HG02571 (cell line): ENCODE results near the gene BHLHE40.

Experiments used
- ATAC-seq: cut with Tn5 transposase; IDR thresholded peaks from one replicate; pipeline ENCODE4 v1.9.1; 2021; ENCODE audit warnings: mild to moderate bottlenecking, moderate library complexity; ENCODE audit not compliant: unreplicated experiment

BHLHE40 gene

DNA sequence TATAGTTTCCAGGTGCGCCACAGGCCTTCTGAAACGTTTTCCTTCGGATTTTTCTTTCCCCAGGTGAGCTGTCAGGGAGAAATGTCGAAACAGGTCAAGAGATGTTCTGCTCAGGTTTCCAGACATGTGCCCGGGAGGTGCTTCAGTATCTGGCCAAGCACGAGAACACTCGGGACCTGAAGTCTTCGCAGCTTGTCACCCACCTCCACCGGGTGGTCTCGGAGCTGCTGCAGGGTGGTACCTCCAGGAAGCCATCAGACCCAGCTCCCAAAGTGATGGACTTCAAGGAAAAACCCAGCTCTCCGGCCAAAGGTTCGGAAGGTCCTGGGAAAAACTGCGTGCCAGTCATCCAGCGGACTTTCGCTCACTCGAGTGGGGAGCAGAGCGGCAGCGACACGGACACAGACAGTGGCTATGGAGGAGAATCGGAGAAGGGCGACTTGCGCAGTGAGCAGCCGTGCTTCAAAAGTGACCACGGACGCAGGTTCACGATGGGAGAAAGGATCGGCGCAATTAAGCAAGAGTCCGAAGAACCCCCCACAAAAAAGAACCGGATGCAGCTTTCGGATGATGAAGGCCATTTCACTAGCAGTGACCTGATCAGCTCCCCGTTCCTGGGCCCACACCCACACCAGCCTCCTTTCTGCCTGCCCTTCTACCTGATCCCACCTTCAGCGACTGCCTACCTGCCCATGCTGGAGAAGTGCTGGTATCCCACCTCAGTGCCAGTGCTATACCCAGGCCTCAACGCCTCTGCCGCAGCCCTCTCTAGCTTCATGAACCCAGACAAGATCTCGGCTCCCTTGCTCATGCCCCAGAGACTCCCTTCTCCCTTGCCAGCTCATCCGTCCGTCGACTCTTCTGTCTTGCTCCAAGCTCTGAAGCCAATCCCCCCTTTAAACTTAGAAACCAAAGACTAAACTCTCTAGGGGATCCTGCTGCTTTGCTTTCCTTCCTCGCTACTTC lies 3.8 kb downstream of the BHLHE40 start:
- no peak for ATAC-seq

DNA sequence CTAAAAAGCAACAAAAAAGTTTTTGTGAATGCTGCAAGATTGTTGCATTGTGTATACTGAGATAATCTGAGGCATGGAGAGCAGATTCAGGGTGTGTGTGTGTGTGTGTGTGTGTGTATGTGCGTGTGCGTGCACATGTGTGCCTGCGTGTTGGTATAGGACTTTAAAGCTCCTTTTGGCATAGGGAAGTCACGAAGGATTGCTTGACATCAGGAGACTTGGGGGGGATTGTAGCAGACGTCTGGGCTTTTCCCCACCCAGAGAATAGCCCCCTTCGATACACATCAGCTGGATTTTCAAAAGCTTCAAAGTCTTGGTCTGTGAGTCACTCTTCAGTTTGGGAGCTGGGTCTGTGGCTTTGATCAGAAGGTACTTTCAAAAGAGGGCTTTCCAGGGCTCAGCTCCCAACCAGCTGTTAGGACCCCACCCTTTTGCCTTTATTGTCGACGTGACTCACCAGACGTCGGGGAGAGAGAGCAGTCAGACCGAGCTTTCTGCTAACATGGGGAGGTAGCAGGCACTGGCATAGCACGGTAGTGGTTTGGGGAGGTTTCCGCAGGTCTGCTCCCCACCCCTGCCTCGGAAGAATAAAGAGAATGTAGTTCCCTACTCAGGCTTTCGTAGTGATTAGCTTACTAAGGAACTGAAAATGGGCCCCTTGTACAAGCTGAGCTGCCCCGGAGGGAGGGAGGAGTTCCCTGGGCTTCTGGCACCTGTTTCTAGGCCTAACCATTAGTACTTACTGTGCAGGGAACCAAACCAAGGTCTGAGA lies 4.7 kb downstream of the BHLHE40 start:
- peak; percentile 43 for ATAC-seq

DNA sequence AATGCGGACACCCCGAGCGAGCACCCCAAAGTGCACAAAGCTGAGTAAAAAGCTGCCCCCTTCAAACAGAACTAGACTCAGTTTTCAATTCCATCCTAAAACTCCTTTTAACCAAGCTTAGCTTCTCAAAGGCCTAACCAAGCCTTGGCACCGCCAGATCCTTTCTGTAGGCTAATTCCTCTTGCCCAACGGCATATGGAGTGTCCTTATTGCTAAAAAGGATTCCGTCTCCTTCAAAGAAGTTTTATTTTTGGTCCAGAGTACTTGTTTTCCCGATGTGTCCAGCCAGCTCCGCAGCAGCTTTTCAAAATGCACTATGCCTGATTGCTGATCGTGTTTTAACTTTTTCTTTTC lies 5.3 kb downstream of the BHLHE40 start:
- ATAC-seq, result no peak

DNA sequence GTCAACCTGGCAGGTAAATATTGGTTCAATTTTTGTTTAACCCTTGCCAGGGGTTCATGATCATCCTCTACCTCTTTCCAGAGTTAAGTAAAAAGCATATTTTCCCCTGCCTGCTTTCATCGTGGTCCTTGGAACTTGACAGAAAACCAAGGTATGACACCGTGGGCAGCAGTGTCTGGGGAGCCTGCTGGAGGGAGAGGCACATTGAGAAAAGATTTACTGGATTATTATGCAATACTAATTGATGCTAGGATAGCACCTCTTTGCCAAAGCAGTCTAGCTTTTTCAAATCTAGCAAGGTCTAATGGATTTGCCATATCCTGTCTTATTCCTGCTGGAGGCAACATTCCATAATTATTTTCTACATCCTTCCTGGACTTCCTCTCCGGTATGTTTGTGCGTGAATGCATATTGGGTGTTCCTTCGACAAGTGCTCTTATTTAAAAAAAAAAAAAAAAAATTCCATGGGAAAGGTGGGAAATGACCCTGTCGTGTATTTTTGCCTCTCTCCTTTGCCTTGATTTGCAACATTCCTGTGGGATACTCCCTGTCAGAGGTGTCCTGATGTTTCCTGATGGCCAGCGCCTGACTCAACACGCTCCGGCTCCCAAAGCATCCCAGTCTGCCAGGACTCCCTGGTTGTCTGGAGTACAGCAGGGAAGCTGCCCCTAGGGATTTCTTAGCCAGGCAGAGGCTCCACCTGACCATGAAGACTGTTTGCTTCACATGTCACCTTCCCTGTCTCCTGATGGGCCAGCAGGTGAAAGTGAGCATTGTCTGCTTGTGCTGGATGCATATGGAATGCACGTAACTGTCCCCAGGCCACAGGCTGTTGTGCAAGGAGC lies 6.3 kb downstream of the BHLHE40 start:
- ATAC-seq, result no peak

DNA sequence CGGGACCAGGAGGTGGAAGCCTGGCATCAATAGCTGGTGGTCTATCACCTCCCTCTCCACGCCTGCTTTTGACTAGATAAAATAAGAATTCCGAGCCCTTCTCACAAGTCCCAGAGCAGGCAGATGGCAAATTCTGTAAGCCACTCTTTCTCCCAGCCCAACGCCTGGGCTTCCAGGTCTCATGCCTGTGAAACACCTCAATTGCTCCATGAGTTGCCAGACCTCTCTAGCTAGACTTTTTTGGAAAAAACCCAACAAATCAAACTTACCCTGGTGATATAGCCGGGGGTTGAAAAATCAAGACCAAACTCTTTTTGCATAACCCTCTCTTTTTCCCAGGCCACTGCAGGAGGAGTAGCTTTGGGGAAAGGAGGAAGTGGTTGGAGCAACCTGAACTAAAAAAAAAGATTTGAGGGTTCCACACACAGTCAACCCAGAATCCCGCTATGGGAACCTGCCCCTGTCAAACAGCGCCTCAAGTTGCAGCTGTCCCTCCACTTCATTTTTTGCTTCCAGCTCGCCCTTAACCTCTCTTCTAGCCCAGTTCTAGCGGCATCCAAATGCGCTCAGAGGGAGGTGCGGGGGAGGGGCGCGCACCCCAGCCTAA lies 7.0 kb downstream of the BHLHE40 start:
- peak; percentile 21 for ATAC-seq

DNA sequence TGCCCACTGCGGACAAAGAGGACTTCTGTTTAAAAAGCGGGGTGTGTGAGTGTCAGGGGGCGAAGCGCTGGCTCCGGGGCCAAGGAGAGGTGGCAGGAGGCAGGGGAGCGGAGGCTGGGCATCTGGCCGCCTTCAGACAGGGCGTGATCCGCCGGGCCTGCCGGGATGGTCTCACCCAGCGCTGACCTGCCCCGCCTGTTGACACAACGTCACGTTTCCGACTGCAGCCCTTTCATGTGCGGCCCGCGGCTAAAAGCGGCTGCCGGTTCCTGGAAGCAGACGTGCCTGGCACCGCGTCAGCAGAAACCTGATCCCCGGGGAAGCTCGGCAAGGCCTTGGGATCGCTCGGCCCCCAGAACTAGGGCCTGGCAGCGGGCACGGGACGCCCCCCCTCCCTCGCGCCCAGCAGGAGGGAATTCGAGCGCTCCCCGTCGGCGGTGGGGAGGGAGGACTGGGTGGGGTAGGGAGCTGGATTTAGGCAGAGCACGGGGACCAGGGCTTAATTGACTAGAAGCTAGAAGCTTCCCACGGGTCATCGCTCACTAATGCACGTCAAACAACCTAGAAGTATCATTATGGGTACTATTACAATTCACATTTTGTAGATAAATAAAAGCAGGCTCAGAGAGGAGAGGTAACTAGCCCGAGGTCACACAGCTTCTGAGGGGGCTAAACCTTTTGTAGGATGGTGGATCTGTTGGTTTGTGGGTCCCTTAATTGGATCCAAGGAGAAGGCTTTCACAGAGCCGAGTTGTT lies 7.7 kb downstream of the BHLHE40 start:
- ATAC-seq, result peak; percentile 56

DNA sequence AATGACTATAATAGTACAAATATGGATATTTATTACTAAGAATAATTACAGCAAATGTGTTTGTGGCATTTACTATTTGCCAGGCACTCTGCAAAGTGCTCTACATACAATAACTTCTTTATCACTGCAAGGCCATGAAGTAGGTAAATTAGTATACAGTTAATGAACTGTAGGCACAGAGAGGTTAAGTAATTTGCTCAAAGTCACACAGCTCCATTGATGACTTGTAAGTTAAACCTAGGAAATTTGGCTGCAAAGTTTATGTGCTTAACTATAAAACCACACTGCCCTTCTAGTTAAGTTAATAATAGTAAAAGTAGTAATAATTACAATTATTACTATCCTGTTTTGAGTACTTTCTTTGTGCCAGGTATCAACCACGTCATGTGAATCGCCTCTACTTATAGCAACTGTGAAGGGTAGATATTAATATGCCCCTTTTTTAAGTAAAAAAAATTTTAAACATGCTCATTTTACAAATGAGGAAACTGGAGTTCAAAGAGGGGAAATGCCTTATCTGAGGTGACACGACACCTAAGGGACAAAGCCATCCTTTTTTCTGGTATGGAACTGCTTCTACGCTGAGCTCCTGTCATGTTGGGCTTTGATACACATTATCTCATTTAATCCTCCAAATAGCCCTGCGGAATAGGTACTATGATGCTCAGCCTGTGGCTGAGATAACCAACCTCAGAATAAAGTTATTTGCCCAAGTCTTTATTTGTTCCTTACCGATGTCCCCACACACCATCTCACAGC lies 8.5 kb downstream of the BHLHE40 start:
- ATAC-seq, result no peak

DNA sequence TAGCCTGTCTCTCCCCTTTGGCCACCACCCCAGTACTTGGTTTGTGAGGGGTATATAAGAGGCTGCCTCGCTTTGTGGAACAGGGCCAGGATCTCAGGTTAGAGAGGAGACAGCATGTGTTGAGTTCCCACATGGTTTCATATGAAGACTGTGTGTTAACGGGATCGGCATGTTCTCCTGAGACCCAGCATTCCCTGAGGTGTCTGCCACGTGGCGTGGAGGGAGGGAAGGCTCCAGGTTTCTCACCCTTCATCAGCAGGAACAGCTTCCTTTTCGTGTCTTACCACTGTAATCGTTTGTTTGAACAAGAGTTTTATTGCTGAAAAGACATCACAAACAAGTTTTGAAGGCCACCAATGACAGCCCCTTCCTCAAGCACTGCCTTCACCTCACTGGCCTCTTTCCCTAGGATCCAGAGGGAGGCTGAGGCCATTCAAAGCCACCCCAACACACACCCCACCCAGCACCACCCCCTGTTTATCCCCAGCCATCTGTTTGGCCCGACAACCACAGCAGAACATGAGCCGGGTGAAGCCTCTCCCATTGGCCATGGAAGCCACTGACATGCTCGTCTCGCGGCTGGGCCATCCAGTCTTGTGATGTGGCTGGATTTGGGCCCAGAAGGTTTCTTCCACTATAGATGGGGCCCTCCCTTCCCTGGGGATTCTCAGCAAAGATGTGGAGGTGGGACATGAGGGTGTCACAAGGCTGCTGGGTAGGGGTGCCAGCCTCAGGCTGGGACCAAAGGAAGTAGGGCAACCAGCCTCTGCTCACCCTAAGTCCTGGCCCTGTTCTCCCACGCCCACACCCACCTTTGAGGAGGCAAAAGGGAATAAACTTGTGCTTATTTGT lies 10.0 kb downstream of the BHLHE40 start:
- no peak for ATAC-seq

DNA sequence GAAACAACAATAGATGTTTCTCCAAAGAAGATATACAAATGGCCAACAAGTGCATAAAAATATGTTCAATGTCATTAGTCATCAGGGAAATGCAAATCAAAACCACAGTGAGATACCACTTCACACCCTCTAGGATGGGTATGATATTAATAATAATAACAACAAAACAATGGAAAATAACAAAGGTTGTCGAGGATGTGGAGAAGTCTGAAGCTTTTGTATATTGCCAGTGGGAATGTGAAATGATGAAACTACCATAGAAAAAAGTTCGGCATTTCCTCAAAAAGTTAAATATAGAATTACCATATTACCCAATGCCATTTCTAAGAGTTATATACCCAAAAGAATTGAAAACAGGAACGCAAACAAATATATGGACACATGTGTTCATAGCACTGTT lies 10.8 kb downstream of the BHLHE40 start:
- no peak for ATAC-seq

DNA sequence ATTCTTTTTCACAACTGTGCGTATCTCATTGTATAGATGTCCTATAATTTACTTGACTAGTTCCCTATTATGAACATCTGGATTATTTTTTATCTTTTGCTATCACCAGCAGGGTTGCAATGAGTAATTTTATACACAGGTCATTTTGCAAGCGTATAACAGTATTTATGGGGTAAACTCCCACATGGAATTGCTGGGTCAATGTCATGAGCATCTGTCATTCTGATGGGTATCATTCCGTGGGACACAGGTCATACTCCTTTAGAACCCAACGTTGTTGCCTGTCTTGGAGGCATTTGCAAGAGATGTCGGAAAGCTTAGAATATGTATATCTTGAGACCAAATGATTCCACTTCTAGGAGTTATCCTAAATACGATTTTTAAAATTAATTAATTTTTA lies 12.9 kb downstream of the BHLHE40 start:
- ATAC-seq, result no peak

DNA sequence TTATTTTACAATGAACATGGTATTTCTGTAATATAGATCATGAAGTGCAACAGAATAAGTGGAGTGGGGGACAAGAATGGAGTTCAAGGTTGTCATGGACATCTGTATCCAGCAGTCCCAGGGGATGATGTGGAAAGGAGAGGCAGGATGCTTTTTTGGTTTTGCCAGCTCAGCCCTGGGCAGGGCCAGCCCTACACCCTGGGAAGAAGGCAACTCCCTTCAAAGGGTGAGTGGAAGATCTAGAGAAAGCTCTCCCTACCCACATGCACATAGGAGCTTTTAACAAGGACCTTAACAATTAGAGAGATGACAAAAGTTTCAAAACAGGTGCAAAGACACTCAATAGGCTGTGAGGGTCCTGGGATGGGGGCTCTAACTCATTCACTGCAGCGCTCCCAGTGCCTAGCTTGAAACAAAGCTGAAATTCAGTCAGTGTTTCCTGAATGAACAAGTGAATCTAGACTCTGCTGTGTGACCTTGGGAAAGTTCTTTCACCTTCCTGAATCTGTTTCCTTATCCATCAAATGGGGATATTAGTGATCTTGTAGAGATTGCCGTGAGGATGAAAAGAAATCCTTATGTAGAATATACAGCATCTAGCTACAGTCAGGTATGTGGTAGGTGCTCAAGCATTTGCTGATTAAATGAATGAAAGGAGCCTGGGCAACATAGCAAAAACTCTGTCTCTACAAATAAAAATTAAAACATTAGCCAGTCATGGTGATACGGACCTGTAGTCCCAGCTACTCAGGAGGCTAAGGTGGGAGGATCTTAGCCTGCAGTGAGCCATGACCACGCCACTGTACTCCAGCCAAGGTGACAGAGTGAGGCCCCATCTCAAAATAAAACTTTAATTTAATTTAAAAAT lies 14.3 kb downstream of the BHLHE40 start:
- no peak for ATAC-seq

DNA sequence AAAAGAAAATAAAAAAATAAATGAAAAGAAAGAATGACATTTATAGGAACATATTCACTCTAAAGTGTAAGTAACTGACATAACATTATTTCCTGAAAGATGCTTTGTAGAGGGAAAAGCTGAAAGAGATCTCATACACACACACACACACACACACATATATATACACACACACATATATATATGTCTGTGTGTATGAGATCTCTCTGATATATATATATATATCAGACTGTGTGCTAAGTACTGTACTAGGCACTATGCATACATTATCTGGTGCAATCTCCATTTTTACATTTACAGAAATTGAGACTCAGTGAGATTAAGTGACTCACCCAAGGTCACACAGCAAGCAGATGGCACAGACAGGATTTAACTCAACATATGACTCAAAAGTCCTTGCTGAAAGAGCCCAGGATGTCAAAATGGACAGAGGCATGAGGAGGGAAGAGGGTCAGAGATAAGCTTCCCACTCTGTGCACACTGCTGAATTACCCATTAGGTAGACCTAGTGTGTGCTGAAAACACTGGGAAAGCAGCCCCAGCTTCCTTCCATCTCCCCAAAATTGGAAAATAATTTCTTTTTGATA lies 15.0 kb downstream of the BHLHE40 start:
- no peak for ATAC-seq

DNA sequence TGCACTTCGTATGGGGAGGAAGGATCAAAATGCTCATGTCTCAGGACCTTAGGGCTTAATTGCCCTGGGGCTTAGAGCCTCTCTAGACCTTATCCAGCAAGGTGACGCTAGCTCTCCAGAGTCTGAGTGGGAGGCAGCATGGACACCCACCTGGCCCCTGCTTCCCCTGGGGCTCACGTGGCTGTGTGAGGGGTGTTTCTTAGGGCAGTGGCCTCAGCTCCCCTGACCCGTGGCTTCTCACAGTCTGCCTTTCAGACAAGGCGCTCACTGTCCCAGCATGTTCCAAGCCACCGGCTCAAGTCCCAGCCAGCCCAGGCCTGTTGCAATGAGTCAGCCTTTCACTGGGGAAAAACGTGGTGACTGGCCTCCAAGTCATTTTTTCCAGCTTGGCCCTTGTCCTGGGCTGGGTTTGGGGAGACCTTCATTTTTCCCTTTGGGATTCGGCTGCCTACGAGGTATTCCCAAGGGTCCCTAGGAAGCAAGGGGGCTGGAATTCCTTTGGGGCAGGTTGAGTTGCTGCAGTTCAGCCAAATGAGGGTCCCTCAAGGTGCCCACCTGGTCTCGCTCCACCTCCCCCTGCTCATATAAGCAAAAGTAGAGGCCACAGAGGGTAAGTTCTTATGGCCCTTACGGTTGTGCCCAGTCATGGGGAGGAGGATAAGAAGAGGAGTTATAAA lies 15.7 kb downstream of the BHLHE40 start:
- peak; percentile 66 for ATAC-seq

DNA sequence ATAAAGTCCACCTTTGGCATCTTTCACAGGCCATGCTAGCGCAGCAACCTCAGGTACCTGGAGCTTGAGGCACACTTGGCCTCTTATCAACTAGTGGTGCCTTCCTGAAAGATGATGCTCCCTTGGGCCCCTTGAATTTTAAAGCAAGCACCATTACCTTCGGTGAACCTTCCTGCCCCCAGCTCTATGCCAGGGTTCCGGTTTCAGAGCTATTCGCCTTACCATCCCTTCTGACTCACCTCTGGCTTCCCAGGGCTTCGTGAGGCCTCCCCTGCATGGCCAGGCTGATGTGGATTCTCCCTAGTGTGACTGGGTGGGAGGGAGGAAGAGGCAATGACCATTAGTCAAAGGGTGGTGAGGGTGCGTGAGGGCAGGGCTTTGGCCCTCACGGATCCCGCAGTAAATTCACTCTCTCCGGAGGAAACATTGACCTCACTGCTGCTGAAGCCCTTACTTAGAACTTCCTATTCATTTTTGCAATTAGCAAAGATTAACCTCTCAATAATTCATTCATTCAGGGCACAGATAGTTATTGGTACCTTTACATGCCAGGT lies 16.3 kb downstream of the BHLHE40 start:
- no peak for ATAC-seq

DNA sequence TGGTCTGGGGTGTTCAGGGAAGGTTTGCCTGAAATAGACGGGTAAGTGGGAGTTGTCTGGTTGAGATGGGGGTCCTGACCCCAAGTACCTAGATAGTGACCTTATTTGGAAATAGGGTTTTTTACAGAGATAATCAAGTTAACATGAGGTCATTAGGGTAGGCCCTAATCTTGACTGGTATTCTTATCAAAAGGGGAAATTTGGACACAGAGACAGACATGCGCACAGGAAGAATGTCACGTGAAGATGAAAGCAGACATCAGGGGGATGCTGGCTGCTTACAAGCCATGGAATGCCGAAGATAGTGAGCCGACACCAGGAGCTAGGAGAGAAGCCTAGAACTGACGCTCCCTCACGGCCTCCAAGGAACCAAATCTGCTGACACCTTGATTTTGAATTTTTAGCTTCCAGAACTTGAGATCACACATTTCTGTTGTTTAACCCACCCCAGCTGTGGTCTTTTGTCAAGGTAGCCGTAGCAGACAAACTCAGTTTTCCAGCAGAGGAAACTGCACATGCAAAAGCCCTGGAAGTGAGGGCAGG lies 17.1 kb downstream of the BHLHE40 start:
- ATAC-seq, result no peak

DNA sequence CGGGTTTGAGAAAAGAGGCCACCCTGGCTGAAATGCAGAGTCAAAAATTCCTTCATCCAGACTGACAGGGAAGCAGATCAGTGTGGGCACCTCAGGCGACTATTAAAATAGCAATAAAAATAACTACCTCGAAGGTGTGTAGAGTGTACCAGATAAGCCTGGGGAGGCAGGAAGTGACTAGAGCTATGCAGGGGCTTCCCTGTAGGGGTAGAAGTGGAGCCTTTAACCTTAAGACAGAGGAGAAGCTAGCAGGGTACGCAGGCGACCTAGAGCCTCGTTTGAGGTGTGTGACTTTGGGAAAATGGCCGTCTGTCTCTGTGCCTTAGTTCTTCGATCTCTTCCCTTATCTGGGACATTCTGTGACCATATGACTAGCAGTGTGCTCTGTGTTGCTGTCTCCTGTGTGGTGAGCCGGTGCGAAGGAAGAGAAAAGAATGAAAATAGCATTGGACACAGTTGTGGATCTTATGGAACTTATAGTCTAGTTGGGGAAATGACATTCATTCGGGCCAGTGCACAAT lies 17.6 kb downstream of the BHLHE40 start:
- no peak for ATAC-seq
